GM10266 (cell line): Measurements from ENCODE around the gene SBNO2.

Experiments used
- DNase-seq: peaks from one replicate; pipeline ENCODE4 v3.0.0; 2012; ENCODE audit errors: extremely low spot score
- CTCF ChIP-seq: IDR thresholded peaks from 2 replicates; pipeline ENCODE4 v1.5.1; 2012; ENCODE audit warnings: mild to moderate bottlenecking, low read depth; ENCODE audit not compliant: control insufficient read depth, insufficient read depth; ENCODE audit errors: missing control alignments

SBNO2 gene

GRCh38 chr19:1125601-1126467, 48.2 kb downstream of the SBNO2 start:
- TF ChIP-seq CTCF = no peak
- no peak for DNase-seq

- no peak for TF ChIP-seq CTCF
- DNase-seq = no peak
These were observed 50.0 kb downstream of the SBNO2 start for GRCh38 chr19:1123885-1124677.

GRCh38 chr19:1123381-1123780, 50.7 kb downstream of the SBNO2 start:
- no peak for TF ChIP-seq CTCF
- no peak for DNase-seq

GRCh38 chr19:1122972-1123363, 51.1 kb downstream of the SBNO2 start:
- no peak for TF ChIP-seq CTCF
- peak; percentile 94 for DNase-seq

GRCh38 chr19:1122021-1122971, 51.8 kb downstream of the SBNO2 start:
- DNase-seq = no peak
- TF ChIP-seq CTCF = no peak

GRCh38 chr19:1121395-1121794, 52.7 kb downstream of the SBNO2 start:
- no peak for DNase-seq
- no peak for TF ChIP-seq CTCF
